Transverse colon (tissue), 4 donors: Measurements from ENCODE around the gene KCNN3.

ENCODE experiments used
- CTCF ChIP-seq, 5 experiments: fragments of 200-600 bp in 3 of 5; fragments of 450-650 bp in 2 of 5; sonication (generic) in 3 of 5; IDR thresholded peaks; 1 replicate in 2 of 5; 2 replicates in 3 of 5; pipeline ENCODE4 v1.5.1; 2016 to 2017; ENCODE audit warnings: antibody characterized with exemption in 5 of 5, inconsistent platforms in 3 of 5, mild to moderate bottlenecking in 2 of 5, moderate library complexity in 1 of 5
- POLR2AphosphoS5 ChIP-seq, 3 donors: sonication (generic); formaldehyde crosslinking; IDR thresholded peaks; one replicate each; pipeline ENCODE4 v1.6.1; 2016; ENCODE audit warnings: antibody characterized with exemption in 3 of 3

- TF ChIP-seq CTCF (IDR thresholded peaks at IDR 0.05): no peak
- no peak for TF ChIP-seq POLR2AphosphoS5 (IDR thresholded peaks at IDR 0.05)
These were observed 122.7 kb downstream of the KCNN3 start for GRCh38 chr1:154747380-154747739.
